SU-DHL-6 (cell line): Measurements from ENCODE around the gene GALNT10.
A peak's percentile ranks its signal among the peaks of the same experiment; 100 is the strongest.

ENCODE experiments used
- H2AFZ ChIP-seq: fragments of 200-600 bp; sonication (generic); 2 replicates; pipeline ENCODE4 v1.6.1; 2014; ENCODE audit warnings: low read depth, mild to moderate bottlenecking, moderate library complexity, mixed read lengths, antibody characterized with exemption, low read length; ENCODE audit not compliant: severe bottlenecking
- H3F3A ChIP-seq: fragments of 200-600 bp; shearing (Covaris generic); 2 replicates; pipeline ENCODE4 v1.6.0; 2016; ENCODE audit warnings: antibody characterized with exemption, mild to moderate bottlenecking; ENCODE audit not compliant: insufficient read depth
- H3K27ac ChIP-seq: fragments of 200-600 bp; sonication (generic); 2 replicates; pipeline ENCODE4 v1.5.1; 2016; ENCODE audit warnings: low read depth, mild to moderate bottlenecking, low read length, moderate library complexity, mixed read lengths
- H3K27me3 ChIP-seq: fragments of 200-600 bp; sonication (generic), shearing (Covaris generic); 2 replicates; pipeline ENCODE4 v1.6.0; 2014; ENCODE audit warnings: mild to moderate bottlenecking, low read length
- H3K36me3 ChIP-seq: fragments of 200-600 bp; sonication (generic); 2 replicates; pipeline ENCODE4 v1.6.1; 2014; ENCODE audit warnings: mild to moderate bottlenecking, low read length, mixed read lengths
- H3K4me2 ChIP-seq: fragments of 300-600, 200-600 bp; shearing (Covaris generic), sonication (generic); 2 replicates; pipeline ENCODE4 v1.6.0; 2014; ENCODE audit warnings: low read length, low read depth, mild to moderate bottlenecking; ENCODE audit not compliant: poor library complexity, severe bottlenecking
- H3K4me3 ChIP-seq: fragments of 200-600 bp; sonication (generic); 2 replicates; pipeline ENCODE4 v1.5.1; 2014; ENCODE audit warnings: antibody characterized with exemption, low read length, mild to moderate bottlenecking, mixed read lengths; ENCODE audit not compliant: insufficient read depth, poor library complexity, severe bottlenecking
- H3K79me2 ChIP-seq: fragments of 200-600 bp; sonication (generic); 2 replicates; pipeline ENCODE4 v1.6.1; 2014; ENCODE audit warnings: mild to moderate bottlenecking, low read length, moderate library complexity; ENCODE audit not compliant: insufficient read depth
- H3K9ac ChIP-seq: fragments of 200-600 bp; sonication (generic); 2 replicates; pipeline ENCODE4 v1.7.0; 2014; ENCODE audit warnings: mild to moderate bottlenecking, low read length
- H3K9me2 ChIP-seq: fragments of 200-600 bp; sonication (generic); replicated peaks from 2 replicates; pipeline ENCODE4 v1.6.1; 2014; ENCODE audit warnings: low read length; ENCODE audit not compliant: insufficient read depth
- H3K9me3 ChIP-seq: fragments of 200-600 bp; sonication (generic); 2 replicates; pipeline ENCODE4 v1.6.1; 2014; ENCODE audit warnings: low read length, mixed read lengths; ENCODE audit not compliant: insufficient read depth
- H4K20me1 ChIP-seq: fragments of 200-600 bp; sonication (generic); 2 replicates; pipeline ENCODE4 v1.6.1; 2014; ENCODE audit warnings: low read depth, mild to moderate bottlenecking, antibody characterized with exemption, low read length, moderate library complexity, mixed read lengths
- CTCF ChIP-seq: fragments of 200-600 bp; sonication (generic); IDR thresholded peaks from one replicate; pipeline ENCODE4 v1.5.1; 2017; ENCODE audit warnings: antibody characterized with exemption, mild to moderate bottlenecking, low read length, moderate library complexity; ENCODE audit not compliant: insufficient read depth, poor library complexity, severe bottlenecking
- EZH2phosphoT487 ChIP-seq: fragments of 200-600 bp; sonication (generic), shearing (Covaris generic); conservative IDR thresholded peaks from 2 replicates; pipeline ENCODE4 v1.6.1; 2018; ENCODE audit warnings: mild to moderate bottlenecking, antibody characterized with exemption, low read length, moderate library complexity, mixed read lengths

Gene GALNT10

GRCh38 chr5:154442801-154443200 lies 252.3 kb downstream of the GALNT10 start:
- Histone ChIP-seq H2AFZ (no peak overlapping the region), H4K20me1 (peaks cover 6% of the 10 kb centered on the region; the same call in 1 of the 2 replicates), H3K36me3 (0 out of 2 replicates have a peak, but pooled peaks cover 3% of the 10 kb centered on the region), H3K79me2 (peaks cover 3% of the 10 kb centered on the region; the same call in 1 of the 2 replicates), H3F3A (0 out of 2 replicates have a peak, but pooled peaks cover 3% of the 10 kb centered on the region), H3K27ac (no peak overlapping the region), H3K9ac (no peak overlapping the region), H3K9me3 (no peaks in the 10 kb centered on the region), H3K27me3 (no peaks in the 10 kb centered on the region), H3K9me2 (no peaks in the 10 kb centered on the region), H3K4me3 (no peak overlapping the region), H3K4me2 (no peak overlapping the region)
- TF ChIP-seq CTCF (no peak), EZH2phosphoT487 (no peak)

DNA sequence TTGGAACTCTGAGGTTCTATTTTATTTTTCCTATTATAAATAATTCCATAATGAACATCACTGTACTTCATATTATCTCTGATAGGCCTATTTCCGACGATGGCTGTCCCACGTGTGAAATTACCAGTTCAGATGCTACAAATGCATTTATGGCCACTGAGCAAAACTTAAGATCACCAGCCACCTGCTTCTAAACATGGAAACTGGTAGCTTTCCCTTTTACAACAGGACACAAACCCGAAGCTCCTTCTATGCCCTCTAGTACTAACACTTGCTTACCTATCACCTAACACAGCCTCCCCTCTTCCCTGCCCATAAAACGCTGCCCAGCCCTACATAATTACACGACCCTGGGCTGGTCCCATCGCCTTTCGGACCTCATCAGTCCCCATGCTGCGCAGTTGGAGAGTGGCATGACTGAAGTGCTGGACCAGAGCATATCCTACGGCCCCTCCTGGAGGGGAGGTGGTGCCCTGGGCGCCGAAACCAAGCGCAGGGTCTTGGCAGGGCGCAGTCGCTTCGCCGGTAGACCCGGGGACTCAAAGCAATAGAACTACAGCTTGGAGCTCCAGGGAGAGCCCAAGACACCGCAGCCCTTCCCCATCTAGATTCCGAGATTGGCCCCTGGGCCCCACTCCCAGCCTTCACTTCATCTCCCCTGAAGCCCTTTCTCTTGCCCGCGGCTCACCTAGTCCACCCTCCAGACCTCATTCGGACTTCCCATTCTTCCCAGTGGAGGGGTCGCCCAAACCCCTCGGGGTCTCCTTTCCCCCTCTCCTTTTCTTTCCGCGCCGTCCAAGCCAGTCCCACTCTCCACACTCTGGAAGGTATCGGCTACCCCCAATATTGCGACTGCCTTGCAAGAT lies 254.3 kb downstream of the GALNT10 start:
- H3K36me3 ChIP-seq, result no peaks in the 10 kb centered on the region
- H3K4me2 ChIP-seq, result peak overlapping the region; percentile 81
- 0 out of 2 replicates have a peak, but pooled peaks cover 3% of the 10 kb centered on the region for H3F3A ChIP-seq
- H4K20me1 ChIP-seq, result peaks cover 6% of the 10 kb centered on the region; the same call in 1 of the 2 replicates
- no peaks in the 10 kb centered on the region for H3K27me3 ChIP-seq
- TF ChIP-seq CTCF, result no peak
- no peak for TF ChIP-seq EZH2phosphoT487
- no peaks in the 10 kb centered on the region for H3K9me2 ChIP-seq
- peak overlapping the region; percentile 67 for H3K9ac ChIP-seq
- H2AFZ ChIP-seq, result peak overlapping the region; percentile 72
- no peaks in the 10 kb centered on the region for H3K9me3 ChIP-seq
- H3K79me2 ChIP-seq, result peaks cover 3% of the 10 kb centered on the region; the same call in 1 of the 2 replicates
- H3K27ac ChIP-seq, result no peak overlapping the region
- peak overlapping the region; percentile 91 for H3K4me3 ChIP-seq

DNA sequence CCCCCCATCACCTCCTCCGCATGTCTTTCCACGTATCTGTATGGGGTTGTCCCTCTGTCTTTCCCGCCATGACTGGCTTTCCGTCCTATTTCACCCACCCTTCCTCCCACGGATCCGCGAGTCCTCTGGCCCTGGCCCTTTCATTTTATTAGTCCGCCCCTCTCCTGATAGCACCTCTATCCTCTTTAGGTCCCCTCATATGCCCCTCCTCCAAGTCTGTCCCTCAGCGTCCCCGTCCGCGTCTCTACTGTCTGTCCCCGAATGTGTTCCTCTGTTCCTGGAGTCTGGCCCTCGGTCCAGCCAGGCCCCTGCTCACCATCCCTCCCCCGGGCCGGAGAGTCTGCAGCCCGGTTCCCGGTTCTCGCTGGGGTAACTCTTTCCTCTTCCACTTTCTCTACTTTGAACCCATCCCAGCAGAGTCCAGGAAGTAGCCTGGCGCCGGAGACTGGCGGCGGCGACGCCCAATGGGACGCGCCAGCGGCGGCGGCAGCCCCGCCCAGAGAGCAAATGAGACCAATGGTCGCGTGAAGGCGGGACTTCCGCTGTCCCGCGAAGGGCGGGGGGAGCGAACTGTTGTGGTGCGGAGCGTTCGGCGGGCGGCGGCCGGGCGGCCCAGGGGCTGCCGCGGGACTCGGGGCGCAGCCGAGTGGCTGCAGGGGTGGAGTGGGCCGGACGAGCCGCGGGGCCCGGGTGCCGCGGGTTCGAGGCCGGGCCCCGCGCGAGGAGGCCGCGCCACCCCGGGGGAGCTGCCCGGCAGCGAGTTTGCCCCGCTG lies 255.1 kb downstream of the GALNT10 start, which contains the start of gene SAP30L:
Gene SAP30L (plus strand): TSS at position 576 of the 773 bp plus-strand sequence. CDS start 608 bp downstream, outside the sequence.
- no peaks in the 10 kb centered on the region for H3K27me3 ChIP-seq

More for the DNA sequence above, 255.1 kb downstream of the GALNT10 start, which contains the start of gene SAP30L:
- no peak for TF ChIP-seq EZH2phosphoT487
- no peak for TF ChIP-seq CTCF
- peaks cover 6% of the 10 kb centered on the region; the same call in 1 of the 2 replicates for H4K20me1 ChIP-seq
- H3K4me2 ChIP-seq, result peak within 1 kb of the TSS; percentile 81
- 0 out of 2 replicates have a peak within 1 kb of the TSS, but pooled peaks have one; percentile 9 for H3K27ac ChIP-seq
- H3K9ac ChIP-seq, result peak within 1 kb of the TSS; percentile 67
- peaks cover 3% of the 10 kb centered on the region; the same call in 1 of the 2 replicates for H3K79me2 ChIP-seq
- no peaks in the 10 kb centered on the region for H3K36me3 ChIP-seq
- no peaks in the 10 kb centered on the region for H3K9me3 ChIP-seq
- H2AFZ ChIP-seq, result peak within 1 kb of the TSS; percentile 93
- H3K4me3 ChIP-seq, result peak within 1 kb of the TSS; percentile 91
- 0 out of 2 replicates have a peak, but pooled peaks cover 3% of the 10 kb centered on the region for H3F3A ChIP-seq
- no peaks in the 10 kb centered on the region for H3K9me2 ChIP-seq
